ENCODE measurements around the gene SGO2. TPM values are rescaled to one million over a fixed set of nuclear protein-coding genes. Genes with fewer than 3 reads are reported as not detected.
"Not testable (repeated sequence)": the region's sequence is repeated elsewhere in the genome, so short reads cannot be mapped to it uniquely, and the experiment has no call there.

SGO2 gene
- total and polyA plus RNA-seq, 9 of the 15 experiments (the other 6 are each of a cell fraction or from before 2014, with no cell fraction given), result 14.5 to 25.9 (median 16.6) TPM

- Histone ChIP-seq H3K4me3 (no peak overlapping the region), H3K9me1 (ENCODE audit: control insufficient read depth, insufficient read depth, low read length) (no peaks in the 10 kb centered on the region), H3K36me3 (ENCODE audit: control insufficient read depth, insufficient read depth, low read length) (peaks cover 50% of the 10 kb centered on the region; the same call in 2 of the 3 replicates), H3K9me3 (replicated peaks; ENCODE audit: control insufficient read depth, insufficient read depth, low read depth, low read length) (no peaks in the 10 kb centered on the region; the same call in 1 of the 2 replicates), H4K20me1 (replicated peaks; ENCODE audit: control insufficient read depth, insufficient read depth, low read length) (no peaks in the 10 kb centered on the region), H3K4me2 (ENCODE audit: insufficient read depth, low read length) (no peak overlapping the region), H3K27me3 (ENCODE audit: control insufficient read depth in 2 of 2, insufficient read depth in 2 of 2, low read length in 2 of 2) (no peaks in the 10 kb centered on the region), H3K79me2 (ENCODE audit: control insufficient read depth, insufficient read depth, low read length) (no peaks in the 10 kb centered on the region), H2AFZ (ENCODE audit: low read depth, low read length) (no peak overlapping the region), H3K9ac (ENCODE audit: insufficient read depth in 1 of 2, low read depth in 2 of 2, low read length in 2 of 2) (no peak overlapping the region), H3K27ac (ENCODE audit: extremely low read depth, low read depth, low read length) (no peak overlapping the region), H3K4me1 (replicated peaks in 1 of 2; ENCODE audit: control insufficient read depth in 2 of 2, insufficient read depth in 2 of 2, low read length in 2 of 2) (no peaks in the 10 kb centered on the region)
- DNase-seq (ENCODE audit: extremely low read depth in 1 of 4, low spot score in 3 of 4), result no peak
- CTCF ChIA-PET (ENCODE audit: low intra/inter-chr PET ratio), result no interaction called here
- no TSS peak for BruUV-seq (replicated peaks)
- TF ChIP-seq RFX5 (IDR thresholded peaks at IDR 0.05; ENCODE audit: low read depth, low read length) (no peak), ZSCAN29 (IDR thresholded peaks at IDR 0.05) (no peak), PYGO2 (tag; IDR thresholded peaks at IDR 0.05) (no peak), SRSF7 (optimal IDR thresholded peaks at IDR 0.05; ENCODE audit: low read depth, low read length) (no peak), ZNF175 (CRISPR knock-in tag; IDR thresholded peaks at IDR 0.05; ENCODE audit: low read depth) (no peak), ZNF174 (CRISPR knock-in tag; IDR thresholded peaks at IDR 0.05) (no peak)
- POLR2A ChIA-PET, result no interaction called here
- in situ Hi-C loops (cut with MboI) (no loop called here), intact Hi-C loops (cut with micrococcal nuclease) (no loop called here)
- ATAC-seq, result no peak
- no peak for FAIRE-seq
Observed at GRCh38 chr2:200540793-200541192, 14.8 kb downstream of the SGO2 start.

- H3K4me2 ChIP-seq (ENCODE audit: insufficient read depth, low read length); H3K79me2 ChIP-seq (ENCODE audit: control insufficient read depth, insufficient read depth, low read length); FAIRE-seq; intact Hi-C loops (cut with micrococcal nuclease); CTCF ChIA-PET (ENCODE audit: low intra/inter-chr PET ratio); DNase-seq (ENCODE audit: extremely low read depth in 1 of 4, low spot score in 3 of 4); H3K4me1 ChIP-seq (replicated peaks in 1 of 2; ENCODE audit: control insufficient read depth in 2 of 2, insufficient read depth in 2 of 2, low read length in 2 of 2); H3K9ac ChIP-seq (ENCODE audit: insufficient read depth in 1 of 2, low read depth in 2 of 2, low read length in 2 of 2); ATAC-seq; H3K9me3 ChIP-seq (replicated peaks; ENCODE audit: control insufficient read depth, insufficient read depth, low read depth, low read length); H2AFZ ChIP-seq (ENCODE audit: low read depth, low read length); H4K20me1 ChIP-seq (replicated peaks; ENCODE audit: control insufficient read depth, insufficient read depth, low read length); H3K9me1 ChIP-seq (ENCODE audit: control insufficient read depth, insufficient read depth, low read length); BruUV-seq (replicated peaks); H3K4me3 ChIP-seq; in situ Hi-C loops (cut with MboI); POLR2A ChIA-PET; H3K27me3 ChIP-seq (ENCODE audit: control insufficient read depth in 2 of 2, insufficient read depth in 2 of 2, low read length in 2 of 2); H3K27ac ChIP-seq (ENCODE audit: extremely low read depth, low read depth, low read length): not testable (repeated sequence)
- peaks cover 16% of the 10 kb centered on the region; the same call in 1 of the 3 replicates for H3K36me3 ChIP-seq (ENCODE audit: control insufficient read depth, insufficient read depth, low read length)
- 87% methylated on average over 11 of the region's 12 CpGs for WGBS (ENCODE audit: insufficient coverage, low coverage, missing lambda C conversion rate)
Observed at GRCh38 chr2:200566596-200566995, 40.6 kb downstream of the SGO2 start.

Data from K562 (cell line).